GM18907 (cell line): ENCODE measurements around the gene LMBR1L.

Experiments
- ATAC-seq: cut with Tn5 transposase; IDR thresholded peaks from one replicate; pipeline ENCODE4 v1.9.1; 2021; ENCODE audit warnings: mild to moderate bottlenecking, moderate library complexity; ENCODE audit not compliant: unreplicated experiment

LMBR1L gene

GRCh38 chr12:49055092-49055491 is 55.6 kb downstream of the LMBR1L start:
- ATAC-seq: no peak

- no peak for ATAC-seq
Observed at GRCh38 chr12:49054524-49054923, 56.1 kb downstream of the LMBR1L start.

GRCh38 chr12:49054096-49054495 is 56.6 kb downstream of the LMBR1L start:
- no peak for ATAC-seq

- ATAC-seq: no peak
Observed at GRCh38 chr12:49052451-49053208, 58.0 kb downstream of the LMBR1L start.

GRCh38 chr12:49051777-49052438 is 58.7 kb downstream of the LMBR1L start:
- ATAC-seq: no peak

- ATAC-seq: no peak
Observed at GRCh38 chr12:49051373-49051764, 59.3 kb downstream of the LMBR1L start.

- ATAC-seq: no peak
Observed at GRCh38 chr12:49050507-49051372, 59.9 kb downstream of the LMBR1L start.

- no peak for ATAC-seq
Observed at GRCh38 chr12:49049566-49050224, 61.0 kb downstream of the LMBR1L start.

- no peak for ATAC-seq
Observed at GRCh38 chr12:49048953-49049352, 61.7 kb downstream of the LMBR1L start.
